SKM-1 (cell line): ENCODE results near the gene EZH1.

ENCODE experiments used
- DNase-seq: peaks from one replicate; lab custom pipeline; 2025; ENCODE audit not compliant: unreplicated experiment; lab: John Stamatoyannopoulos, UW

The EZH1 gene

DNA sequence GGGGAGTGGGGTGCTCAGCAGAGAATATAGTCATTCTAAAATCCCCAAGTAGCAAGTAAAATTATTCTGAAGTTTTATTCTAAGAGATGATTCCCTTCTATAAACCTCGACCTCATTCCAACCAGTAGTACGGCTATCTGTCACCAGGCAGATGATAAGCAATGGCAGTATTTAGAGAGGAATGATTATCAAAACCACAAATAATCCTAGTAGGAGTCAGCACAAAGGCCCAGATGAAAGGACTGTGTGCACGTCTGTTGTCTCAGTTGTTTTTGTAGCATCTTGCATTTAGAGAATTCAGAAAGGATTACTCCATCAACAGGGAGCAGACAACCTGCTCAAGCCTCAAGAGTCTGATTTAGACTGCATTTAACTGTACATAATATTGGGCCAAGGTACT is 21.2 kb downstream of the EZH1 start:
- no peak for DNase-seq

- peak; percentile 41 for DNase-seq
Measured at GRCh38 chr17:42720996-42721583, 23.8 kb downstream of the EZH1 start.

- no peak for DNase-seq
Measured at GRCh38 chr17:42709561-42709960, 35.3 kb downstream of the EZH1 start.

GRCh38 chr17:42708588-42708987 is 36.3 kb downstream of the EZH1 start:
- DNase-seq: no peak

- no peak for DNase-seq
Measured at GRCh38 chr17:42706732-42707131, 38.1 kb downstream of the EZH1 start.

DNA sequence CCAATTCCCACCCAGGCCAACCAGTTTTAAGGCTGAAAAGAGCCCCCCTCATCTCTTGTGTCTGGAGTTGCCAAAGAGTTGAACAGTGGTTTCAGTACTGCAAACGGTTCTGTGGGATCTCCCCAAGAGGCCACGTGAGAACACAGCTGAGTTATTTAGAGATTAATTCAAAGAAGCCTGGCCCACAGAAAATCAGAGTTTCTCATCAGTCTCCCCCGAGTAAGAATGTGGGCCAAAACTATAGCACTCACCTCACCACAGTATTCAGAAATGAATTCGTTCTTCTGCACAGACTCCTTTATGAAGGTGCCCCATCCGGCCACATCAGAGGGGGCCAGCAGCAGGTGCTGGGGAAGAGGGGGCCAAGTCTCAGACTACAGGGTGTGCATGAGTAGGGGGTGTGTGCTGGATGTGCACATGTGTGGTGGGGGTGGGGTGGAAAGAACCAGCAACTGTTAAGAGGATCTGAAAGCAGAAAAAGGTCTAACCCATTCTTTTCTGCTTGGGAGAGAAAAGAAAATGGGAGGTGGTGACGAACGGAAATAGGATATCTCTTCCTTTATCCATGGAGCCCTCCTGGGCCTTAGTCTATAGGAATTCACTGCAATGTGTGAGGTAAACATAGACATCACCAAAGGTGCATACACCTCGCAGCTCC is 39.9 kb downstream of the EZH1 start:
- DNase-seq: no peak

DNA sequence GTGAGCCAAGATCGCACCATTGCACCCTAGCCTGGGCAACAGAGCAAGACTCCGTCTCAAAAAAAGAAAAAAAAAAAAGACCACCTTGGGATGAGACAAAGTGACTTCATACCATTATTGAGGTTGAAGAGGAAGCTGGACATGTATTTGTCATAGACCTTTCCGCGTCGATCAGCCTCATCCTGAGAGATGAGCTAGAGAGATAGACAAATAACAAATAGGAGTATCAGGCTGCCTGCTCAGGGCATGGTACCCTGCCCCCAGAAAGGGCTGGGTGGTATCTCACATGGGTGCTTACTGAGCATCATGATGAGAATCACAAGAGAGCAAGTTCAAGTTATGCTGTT is 40.4 kb downstream of the EZH1 start:
- no peak for DNase-seq

DNA sequence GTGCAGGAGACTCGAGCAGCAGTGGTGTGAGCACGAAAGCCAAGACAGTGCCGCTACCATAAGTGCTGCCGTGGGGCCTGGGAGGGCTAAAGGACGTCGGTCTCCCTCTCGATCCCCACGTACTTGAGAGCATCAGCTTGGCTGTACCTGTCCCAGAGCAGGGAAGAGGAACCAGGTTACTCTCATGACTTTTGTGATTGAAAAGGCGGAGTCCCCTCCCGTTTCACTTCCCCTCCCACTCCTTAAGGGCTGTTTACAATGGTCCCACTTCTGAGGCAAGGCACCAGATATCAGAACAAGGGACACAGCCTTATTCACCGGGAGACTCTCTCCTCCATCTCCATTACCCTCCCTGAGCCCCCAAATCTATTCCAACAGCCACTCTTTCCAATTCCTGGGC is 42.4 kb downstream of the EZH1 start:
- DNase-seq: no peak

DNA sequence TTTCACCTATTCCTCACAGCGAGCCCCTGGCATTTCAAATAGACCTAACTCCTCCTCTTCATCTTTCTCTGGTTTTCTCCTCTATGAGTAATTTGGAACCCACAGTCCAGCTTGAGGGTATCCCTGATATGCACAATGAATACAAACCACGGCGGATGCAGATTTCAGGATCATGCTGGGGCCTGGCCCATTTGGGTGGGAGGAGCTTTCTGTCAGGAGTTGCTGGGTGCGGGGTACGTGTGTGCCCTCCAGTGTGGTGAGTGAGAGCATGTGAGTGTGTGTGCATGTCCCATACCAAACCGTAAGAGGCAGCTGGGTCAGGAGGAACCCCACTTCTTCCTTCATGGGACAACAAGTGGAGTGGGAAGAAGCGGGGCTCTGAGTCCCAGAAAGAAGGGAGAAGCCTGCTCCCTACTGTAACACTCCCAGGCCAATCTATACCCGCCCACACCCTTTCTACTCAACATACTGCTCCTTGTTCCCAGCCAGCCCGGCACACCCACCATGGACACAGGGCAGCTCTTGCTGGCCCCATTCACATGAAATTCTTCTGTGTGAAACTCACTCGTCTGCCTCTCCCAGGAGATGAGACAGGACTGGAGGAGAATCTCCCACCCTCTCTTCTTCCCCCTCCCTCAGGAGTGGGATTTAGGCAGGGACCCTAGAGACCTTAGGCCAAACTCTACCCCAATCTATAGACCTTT is 44.1 kb downstream of the EZH1 start:
- DNase-seq: no peak

GRCh38 chr17:42699415-42699740 is 45.5 kb downstream of the EZH1 start:
- DNase-seq: no peak

DNA sequence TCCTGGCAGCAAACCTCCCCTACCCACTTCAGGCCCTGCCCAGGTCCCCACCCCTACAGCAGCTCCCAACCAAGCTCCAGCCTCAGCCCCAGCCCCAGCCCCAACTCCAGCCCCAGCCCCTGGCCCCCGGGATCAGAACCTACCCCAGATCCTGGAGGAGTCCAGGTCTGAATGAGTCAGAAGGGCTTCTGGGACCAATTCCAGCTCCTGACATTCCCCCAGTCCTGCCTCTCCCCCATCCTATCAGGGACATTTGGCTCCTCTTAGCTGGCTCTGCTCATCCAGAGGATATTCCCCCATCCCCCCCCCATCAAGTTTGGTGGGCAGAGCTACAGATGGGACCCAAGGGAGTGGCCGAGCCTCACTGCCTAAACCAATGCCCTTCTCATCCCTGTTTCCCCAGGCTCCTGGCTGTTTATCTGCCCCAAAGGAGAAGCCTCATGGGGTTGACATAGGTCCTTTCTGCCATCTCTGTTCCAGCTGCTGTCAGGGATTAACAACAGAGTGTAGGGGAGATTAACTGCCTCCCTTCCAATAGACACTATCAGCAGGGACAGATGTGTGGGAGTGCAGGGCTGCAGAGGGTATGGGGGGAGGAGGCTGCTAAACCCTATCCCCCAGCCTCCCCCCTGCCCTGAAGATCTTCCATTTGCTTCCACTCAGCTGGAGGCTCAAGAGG is 46.0 kb downstream of the EZH1 start:
- no peak for DNase-seq

- no peak for DNase-seq
Measured at GRCh38 chr17:42697108-42697811, 47.6 kb downstream of the EZH1 start.

DNA sequence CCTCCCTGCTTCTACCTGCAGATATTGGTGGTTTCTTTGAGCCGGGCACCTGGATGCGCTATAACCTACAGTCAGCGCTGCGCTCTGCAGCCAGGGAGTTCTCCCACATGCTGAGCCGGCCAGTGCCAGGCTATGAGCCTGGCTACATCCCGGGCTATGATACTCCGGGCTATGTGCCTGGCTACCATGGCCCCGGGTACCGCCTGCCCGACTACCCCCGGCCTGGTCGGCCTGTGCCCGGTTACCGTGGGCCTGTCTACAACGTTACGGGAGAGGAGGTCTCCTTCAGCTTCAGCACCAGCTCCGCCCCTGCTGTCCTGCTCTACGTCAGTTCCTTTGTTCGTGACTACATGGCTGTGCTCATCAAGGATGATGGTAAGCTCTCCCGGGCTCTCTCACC is 49.3 kb downstream of the EZH1 start:
- no peak for DNase-seq

GRCh38 chr17:42694524-42694923 is 50.3 kb downstream of the EZH1 start:
- no peak for DNase-seq

- no peak for DNase-seq
Measured at GRCh38 chr17:42692489-42692888, 52.4 kb downstream of the EZH1 start.

DNA sequence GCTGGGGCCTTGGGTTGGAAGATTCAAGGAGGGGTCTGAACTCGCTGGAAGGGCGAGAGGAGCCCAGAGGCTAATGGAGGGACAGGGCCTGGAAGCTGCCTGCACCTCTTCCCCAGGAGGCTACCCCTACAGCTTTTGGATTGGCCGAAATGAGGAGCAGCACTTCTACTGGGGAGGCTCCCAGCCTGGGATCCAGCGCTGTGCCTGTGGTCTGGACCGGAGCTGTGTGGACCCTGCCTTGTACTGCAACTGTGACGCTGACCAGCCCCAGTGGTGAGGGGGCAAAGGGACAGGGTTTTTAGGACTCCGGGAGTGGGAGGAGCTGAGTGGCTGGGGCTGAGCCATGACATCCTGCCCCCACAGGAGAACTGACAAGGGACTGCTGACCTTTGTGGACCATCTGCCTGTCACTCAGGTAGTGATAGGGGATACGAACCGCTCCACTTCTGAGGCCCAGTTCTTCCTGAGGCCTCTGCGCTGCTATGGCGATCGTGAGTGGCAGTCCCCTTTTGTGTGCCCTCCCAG is 53.8 kb downstream of the EZH1 start:
- no peak for DNase-seq

DNA sequence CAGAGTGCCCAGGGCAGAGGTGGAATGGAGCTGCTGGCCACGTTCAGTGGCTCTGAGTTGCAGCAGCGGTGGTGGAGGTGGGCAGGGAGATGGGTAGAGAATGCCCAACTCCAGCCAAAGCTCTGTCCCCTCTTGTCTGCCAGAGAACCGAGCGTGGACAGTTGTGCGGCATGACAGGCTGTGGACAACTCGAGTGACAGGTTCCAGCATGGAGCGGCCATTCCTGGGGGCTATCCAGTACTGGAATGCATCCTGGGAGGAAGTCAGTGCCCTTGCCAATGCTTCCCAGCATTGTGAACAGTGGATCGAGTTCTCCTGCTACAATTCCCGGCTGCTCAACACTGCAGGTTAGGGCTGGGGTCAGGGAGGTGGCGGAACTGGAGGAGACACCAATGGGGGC is 54.2 kb downstream of the EZH1 start:
- no peak for DNase-seq

DNA sequence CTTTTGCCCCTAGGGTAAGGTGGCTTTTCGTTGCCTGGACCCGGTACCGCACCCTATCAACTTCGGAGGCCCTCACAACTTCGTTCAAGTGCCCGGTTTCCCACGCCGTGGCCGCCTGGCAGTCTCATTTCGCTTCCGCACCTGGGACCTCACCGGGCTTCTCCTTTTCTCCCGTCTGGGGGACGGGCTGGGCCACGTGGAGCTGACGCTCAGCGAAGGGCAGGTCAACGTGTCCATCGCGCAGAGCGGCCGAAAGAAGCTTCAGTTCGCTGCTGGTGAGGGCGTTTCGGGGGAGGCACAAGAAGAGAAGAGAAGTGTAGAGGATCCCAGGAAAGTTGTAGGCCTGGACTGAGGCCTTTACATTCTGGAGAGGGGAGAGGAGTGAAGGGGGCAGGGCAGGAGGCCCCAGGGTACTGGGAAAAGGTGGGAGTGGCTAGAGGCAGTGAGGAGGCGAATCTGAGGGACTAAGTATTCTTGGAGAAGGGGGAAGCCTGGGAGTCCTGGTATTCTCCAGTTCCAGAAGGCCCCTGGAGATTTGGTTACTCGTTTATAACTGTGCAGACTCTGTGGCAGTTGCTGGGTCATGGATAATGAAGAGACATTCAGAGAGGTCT is 57.0 kb downstream of the EZH1 start:
- DNase-seq: no peak

GRCh38 chr17:42686520-42687128 is 58.2 kb downstream of the EZH1 start:
- DNase-seq: no peak

DNA sequence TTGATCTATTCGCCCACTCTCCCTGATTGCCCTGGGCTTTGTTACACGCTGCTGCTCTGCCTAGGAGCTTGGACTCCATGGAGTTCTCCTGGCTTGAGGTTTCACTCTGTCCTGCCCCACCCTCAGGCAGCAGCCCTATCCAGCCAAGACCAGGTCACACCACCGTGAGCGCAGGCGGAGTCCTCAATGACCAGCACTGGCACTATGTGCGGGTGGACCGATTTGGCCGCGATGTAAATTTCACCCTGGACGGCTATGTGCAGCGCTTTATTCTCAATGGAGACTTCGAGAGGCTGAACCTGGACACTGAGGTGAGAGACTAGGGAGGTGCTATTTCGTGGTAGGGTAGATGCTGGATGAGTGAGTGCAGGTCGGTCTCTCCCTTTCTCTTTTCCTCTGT is 59.0 kb downstream of the EZH1 start:
- DNase-seq: no peak
